Thymus (tissue), 11 donors: ENCODE data around the gene OMG. TPM values are rescaled to one million over a fixed set of nuclear protein-coding genes. Genes with fewer than 3 reads are reported as not detected.

Source experiments
- DNase-seq, 9 donors: peaks; one replicate each; pipeline ENCODE4 v3.0.0-alpha.2; 2013; ENCODE audit warnings: low spot score in 9 of 9, low read depth in 6 of 9, missing footprints in 1 of 9
- H3K27ac ChIP-seq, 2 donors: one replicate each; pipeline ENCODE4 v1.5.1; 2013; ENCODE audit warnings: control low read depth in 1 of 2, low read depth in 1 of 2, low read length in 1 of 2, mild to moderate bottlenecking in 1 of 2, moderate library complexity in 1 of 2
- H3K27me3 ChIP-seq, 2 donors: one replicate each; pipeline ENCODE4 v1.5.1; 2013; ENCODE audit warnings: low read length in 1 of 2; ENCODE audit not compliant: control insufficient read depth in 2 of 2, insufficient read depth in 1 of 2
- H3K36me3 ChIP-seq, 2 donors: one replicate each; pipeline ENCODE4 v1.5.1; 2013; ENCODE audit warnings: low read length in 1 of 2, mild to moderate bottlenecking in 1 of 2, moderate library complexity in 1 of 2; ENCODE audit not compliant: control insufficient read depth in 2 of 2, insufficient read depth in 2 of 2
- H3K4me1 ChIP-seq, 2 donors: one replicate each; pipeline ENCODE4 v1.5.1; 2013; ENCODE audit warnings: low read length in 2 of 2; ENCODE audit not compliant: control insufficient read depth in 2 of 2, insufficient read depth in 2 of 2
- H3K4me3 ChIP-seq, 2 donors: one replicate each; pipeline ENCODE4 v1.5.1; 2013; ENCODE audit warnings: low read length in 2 of 2, control low read depth in 1 of 2, mild to moderate bottlenecking in 1 of 2
- H3K9me3 ChIP-seq, 2 donors: one replicate each; pipeline ENCODE4 v1.5.1; 2013; ENCODE audit warnings: low read length in 1 of 2, mild to moderate bottlenecking in 1 of 2; ENCODE audit not compliant: control insufficient read depth in 2 of 2, insufficient read depth in 1 of 2
- WGBS: extraction: QIAGEN DNeasy Blood & Tissue Kit; methylation state at CpG from one replicate; pipeline ENCODE4 v1.1.7; 2013; 5-methylcytosine and 5-hydroxymethylcytosine counted together
- polyA plus RNA-seq: library from polyadenylated mRNA; stranded (reverse); fragments of 200-250 nt; gene quantifications from one replicate; pipeline ENCODE4 v1.2.3, GENCODE V29; 2013
- total RNA-seq: library from RNA; stranded (reverse); fragments of 120-200 nt; gene quantifications from one replicate; pipeline ENCODE4 v1.2.4, GENCODE V29; 2013
- donor health status: healthy.

The OMG gene
- total and polyA plus RNA-seq, 2 donors = 0.14 to 1.3 TPM

DNA sequence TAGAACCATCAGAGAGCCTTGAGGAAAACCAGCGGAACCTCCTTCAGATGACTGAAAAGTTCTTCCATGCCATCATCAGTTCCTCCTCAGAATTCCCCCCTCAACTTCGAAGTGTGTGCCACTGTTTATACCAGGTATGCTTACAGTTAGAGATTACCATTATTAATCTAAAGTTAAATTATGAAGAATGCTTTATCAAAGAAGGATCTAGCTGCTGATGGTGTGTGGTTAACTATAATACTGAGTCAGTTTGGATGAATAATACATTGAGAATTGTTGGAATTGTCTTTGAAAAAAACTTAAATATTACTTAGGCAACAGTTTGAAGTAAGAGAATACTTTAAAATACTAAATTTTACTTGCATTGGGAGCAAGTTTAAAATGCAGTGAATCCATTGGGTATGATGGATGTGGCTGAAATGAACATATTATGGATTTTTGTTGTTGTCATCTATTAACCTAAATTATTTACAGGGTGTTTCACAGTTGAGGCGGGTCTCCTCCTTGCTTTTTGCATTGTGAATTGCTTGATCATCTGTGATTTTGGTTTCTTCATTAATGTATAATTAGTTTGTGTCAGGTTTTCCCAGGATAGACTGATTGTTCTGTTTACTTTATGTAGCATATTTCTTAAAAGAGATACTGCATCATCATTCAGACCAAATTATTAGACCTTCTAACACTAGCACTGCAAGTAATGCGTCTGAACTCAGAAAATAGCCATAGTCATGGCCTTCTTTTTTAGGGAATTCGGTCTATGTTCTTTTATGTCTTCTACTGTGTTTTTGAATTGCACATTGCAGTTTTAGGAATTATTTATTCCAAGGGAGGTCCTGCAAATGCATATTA lies 47.8 kb downstream of the OMG start:
- no peaks in the 10 kb centered on the region for H3K9me3 ChIP-seq
- H3K27me3 ChIP-seq = no peaks in the 10 kb centered on the region
- WGBS = 99% methylated on average over 5 of the region's 5 CpGs
- no peak for DNase-seq
- H3K4me1 ChIP-seq = no peaks in the 10 kb centered on the region
- peaks cover 0 to 4% of the 10 kb centered on the region in 2 donors for H3K36me3 ChIP-seq
- H3K4me3 ChIP-seq = no peak overlapping the region
- H3K27ac ChIP-seq = no peak overlapping the region

Other genes with a start within 250 kb of the OMG start
- gene NF1, start 202.3 kb downstream of the OMG start, total RNA-seq = 16.6 TPM
- 10.3 TPM for gene NF1, start 202.3 kb downstream of the OMG start, polyA plus RNA-seq
- 19.3 TPM for gene EVI2B, start 16.8 kb upstream of the OMG start, total RNA-seq
- 50.4 TPM for gene EVI2B, start 16.8 kb upstream of the OMG start, polyA plus RNA-seq
- gene EVI2A, start 24.4 kb upstream of the OMG start, total RNA-seq = 252 TPM
- gene EVI2A, start 24.4 kb upstream of the OMG start, polyA plus RNA-seq = 147 TPM
- 9.2 TPM for gene RAB11FIP4, start 94.4 kb upstream of the OMG start, total RNA-seq
- 5.3 TPM for gene RAB11FIP4, start 94.4 kb upstream of the OMG start, polyA plus RNA-seq